RCC 7860 (cell line): ENCODE data around the gene DSC1.
"Not testable (repeated sequence)": the region's sequence is repeated elsewhere in the genome, so short reads cannot be mapped to it uniquely, and the experiment has no call there.

ENCODE experiments used
- DNase-seq: peaks from one replicate; pipeline ENCODE4 v3.0.0-alpha.2; 2015; ENCODE audit warnings: low spot score
- FAIRE-seq: peaks from 2 replicates; lab custom pipeline; 2012; peaks lifted over from hg19 to GRCh38; lab: Jason Lieb, UNC

DSC1 gene

DNA sequence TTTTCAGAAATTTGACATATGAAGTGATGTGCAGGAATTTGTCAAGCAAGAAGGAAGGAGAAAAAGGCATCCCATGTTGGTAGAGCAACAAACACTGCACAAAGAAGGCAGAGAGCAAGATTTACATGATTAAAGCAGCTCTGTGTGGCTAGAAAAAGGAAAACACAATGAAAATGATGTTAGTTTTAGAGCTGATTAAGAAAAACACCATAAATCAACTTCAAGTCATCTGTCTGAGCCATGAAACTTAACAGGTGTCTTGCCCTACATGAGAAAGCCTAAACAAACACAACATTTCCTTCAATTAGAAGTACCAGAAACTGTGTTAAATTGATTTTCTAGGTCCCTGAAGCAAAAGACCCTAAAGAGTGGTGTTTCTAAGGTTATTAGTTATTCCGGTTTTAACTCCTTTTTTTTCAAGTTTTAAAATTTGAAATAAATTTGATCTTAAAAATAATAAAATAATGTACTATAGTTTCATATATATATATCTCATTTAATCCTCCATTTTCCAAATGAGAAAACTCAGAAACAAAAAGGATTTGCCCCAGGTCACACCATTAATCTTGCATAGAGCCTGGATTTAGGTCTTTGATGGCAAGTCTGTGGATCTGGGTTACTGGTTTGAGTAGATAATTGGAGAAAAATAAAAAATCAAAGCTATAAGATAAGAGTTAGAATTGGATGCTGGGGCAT, 8.6 kb upstream of the DSC1 start:
- DNase-seq = no peak
- FAIRE-seq = no peak

DNA sequence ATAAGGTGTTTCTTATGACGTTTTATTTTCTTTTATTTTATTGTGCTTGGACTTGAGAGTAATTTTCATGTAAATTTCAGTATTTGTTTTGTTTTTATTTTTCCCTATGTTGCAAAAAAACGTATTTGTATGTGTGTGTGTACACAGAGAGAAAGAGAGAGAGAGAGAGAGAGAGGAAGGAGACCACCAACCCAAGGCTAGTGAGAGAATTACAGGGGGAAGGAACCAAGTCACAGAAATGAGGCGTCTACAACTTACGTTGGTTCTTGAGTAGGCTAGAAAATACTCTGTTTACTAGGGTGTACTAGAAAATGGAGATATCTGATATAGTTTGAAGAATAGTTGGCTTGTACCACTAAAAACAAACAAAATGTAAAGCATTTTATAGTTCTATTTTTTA, 7.7 kb upstream of the DSC1 start:
- FAIRE-seq (no peak), DNase-seq (no peak)

DNA sequence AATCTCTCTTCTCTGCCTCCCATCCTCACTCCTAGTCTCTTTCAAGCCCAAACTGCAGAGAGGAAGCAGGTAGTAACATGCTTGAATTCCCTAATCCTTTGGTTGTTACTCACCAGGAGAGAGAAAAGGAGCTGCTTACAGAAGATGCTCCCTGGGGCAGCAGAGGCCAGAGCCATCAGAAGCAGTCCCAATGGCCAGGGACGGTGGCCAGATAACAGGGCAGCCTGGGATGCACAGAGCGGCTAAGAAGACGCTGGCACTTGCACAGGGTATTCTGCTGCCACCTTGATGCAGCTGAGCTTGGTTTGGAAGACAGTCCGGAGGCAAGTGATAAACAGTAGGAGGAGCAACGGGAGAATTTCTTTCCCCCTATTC, 250 bp downstream of the DSC1 start:
- FAIRE-seq (no peak), DNase-seq (no peak)

DNA sequence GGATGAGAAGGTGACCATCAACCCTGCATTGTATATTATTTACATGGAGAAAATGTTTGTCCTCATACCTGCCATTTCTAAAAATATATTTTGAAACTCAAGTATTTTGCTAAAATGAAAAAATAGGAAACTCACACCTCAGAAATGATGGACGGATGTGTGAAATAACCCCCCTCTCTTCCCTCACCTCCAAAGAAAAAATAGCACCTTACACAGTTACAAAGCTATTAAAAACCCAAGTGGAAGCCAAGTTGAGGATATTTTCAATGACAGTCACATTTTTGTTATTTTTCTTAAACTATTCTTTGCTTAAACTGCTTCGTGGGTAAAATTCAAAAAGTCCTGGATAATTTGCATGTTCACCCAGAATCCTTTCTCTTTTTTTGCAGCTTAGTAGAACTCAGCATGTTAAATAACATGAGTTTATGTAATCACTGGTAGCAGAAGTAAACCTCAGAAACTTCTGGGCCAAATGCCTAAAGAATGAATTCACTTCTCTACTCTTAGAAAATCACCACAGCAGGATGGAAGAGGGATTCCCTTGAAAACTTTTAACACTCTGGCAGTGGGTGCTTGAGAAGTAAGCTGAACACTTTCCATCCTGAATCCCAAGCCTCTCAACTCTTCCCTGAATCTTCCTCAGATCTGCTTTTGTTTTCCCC, 768 bp downstream of the DSC1 start:
- DNase-seq = no peak
- no peak for FAIRE-seq

DNA sequence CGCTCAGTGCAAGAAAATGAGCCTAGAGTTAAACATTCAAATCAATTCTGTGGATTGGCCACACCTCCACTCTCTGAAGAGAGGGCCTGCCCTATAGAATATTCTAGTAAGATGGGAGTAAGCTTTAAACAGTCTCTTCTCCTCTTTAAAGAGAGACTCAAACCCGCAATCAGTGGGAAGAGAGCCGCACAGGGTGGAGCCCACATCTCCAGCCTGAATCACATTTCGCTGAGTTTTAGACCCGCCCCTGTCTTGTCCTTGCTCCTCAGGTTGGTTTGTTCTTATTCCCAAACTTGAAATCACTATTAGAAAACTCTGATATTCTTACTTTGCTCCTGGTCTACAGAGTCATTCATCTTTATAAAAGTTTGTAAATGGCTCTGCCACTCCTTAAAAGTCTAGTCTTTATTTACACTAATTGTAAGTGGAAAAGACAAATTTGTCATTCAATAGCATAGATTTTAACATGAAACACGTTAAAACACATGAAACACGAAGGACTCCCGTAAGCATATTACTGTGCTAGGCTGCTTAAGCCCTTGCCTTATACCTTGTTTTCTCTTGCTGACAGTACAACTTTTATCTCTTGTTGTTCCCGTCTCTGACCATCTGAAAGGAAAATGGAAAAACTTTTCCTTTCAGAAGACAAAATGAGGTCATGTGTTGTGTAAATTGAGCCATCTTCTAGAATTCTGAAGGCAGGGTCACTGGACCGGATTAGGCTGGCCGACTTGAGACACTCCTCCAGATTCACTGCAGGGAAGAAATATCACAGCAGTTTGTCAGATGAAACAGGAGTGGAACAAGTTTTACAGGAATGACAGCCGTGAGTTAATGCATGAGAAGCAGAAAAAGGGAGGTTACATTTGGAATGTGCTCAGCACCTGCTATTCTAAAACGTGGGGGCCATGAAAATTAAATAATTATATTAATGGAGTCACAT, 5.6 kb downstream of the DSC1 start:
- DNase-seq (no peak), FAIRE-seq (no peak)

DNA sequence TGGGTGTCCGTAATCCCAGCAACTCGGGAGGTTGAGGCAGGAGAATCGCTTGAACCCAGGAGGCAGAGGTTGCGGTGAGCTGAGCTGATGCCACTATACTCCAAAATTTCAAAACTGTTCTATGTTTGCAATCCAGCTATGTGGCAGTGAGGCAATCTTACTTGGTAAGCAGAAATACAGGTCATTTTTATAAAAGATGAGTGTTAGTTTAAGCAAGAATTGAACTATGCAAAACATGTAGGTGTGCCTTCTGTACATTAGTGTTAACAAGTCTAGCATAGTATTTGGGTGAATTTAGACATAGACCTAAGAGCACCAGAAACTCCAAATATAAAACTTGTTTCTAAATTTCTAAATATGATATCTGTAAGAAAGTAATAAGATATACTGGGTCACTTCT, 7.2 kb downstream of the DSC1 start:
- DNase-seq = no peak
- no peak for FAIRE-seq

DNA sequence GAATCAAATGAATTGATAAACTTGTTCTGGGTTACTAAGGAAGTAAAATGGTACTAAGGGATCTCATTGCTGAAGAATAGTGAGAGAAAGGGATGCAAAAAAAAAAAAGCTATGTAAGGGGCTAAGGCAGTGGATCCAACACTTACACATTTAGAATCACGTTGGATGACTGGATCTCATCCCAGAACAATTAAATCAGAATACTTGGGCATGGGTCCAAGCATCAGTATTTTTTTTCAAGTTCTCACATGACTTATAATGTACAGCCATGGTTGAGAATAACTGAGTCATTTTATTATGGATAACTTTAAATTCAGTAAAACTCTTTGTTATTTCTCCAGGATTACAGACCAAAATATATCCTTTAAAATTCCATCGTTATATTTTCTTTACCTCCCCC, 8.5 kb downstream of the DSC1 start:
- no peak for FAIRE-seq
- DNase-seq = no peak

DNA sequence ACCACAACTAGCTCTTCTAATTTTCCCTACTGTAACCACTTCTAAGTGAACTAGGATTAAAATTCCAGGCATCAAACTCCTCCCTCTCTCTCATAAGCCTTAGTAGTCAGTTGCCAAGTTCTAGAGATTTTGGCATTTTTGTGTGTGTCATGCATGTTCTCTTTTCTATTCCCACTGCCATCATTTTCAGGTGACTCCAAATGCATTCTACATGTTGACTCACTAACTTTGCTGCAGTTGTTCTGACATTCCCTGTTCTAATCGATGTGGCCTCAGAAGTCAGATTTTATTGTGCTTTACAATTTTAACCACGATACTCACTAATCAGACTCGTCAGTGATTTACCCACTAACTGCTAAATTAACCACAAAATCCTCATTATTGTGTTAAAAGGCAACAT, 13.3 kb downstream of the DSC1 start:
- no peak for DNase-seq
- FAIRE-seq = no peak

DNA sequence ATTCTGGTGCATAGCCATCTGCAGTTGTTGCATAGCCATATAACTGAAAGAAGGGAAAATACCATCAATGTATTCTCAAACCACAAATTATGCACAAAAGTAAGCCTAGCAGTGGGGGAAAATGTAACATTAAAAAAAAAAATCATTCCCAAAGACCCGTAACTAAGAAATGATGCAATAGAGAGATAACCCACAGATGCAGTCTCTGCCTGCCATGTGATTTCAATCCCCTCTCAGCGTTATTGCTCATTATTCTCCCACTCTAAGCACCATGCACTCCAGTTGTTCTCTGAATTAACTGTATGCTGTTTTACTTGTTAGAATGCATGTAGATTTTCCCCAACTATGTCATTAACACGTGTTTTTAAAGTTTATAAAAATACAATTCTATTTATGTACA, 14.1 kb downstream of the DSC1 start:
- no peak for DNase-seq
- no peak for FAIRE-seq

DNA sequence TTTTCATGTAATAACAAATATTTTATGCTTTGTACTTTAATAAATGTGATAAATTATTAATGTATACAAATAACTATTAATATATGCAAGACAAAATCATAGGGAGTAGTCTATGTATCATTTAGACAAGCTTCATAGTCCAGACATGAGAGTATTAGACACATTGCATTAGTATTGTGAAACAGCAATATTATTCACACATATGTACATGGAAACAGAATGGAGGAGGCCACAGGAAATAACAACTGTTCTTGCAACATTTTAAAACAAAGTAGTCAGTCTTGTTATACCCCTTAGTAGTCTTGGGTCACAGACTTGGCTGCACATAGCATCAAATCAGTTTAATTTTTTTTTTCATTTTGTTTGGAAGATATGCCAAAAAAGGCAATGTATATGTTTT, 15.8 kb downstream of the DSC1 start:
- no peak for FAIRE-seq
- DNase-seq = no peak

DNA sequence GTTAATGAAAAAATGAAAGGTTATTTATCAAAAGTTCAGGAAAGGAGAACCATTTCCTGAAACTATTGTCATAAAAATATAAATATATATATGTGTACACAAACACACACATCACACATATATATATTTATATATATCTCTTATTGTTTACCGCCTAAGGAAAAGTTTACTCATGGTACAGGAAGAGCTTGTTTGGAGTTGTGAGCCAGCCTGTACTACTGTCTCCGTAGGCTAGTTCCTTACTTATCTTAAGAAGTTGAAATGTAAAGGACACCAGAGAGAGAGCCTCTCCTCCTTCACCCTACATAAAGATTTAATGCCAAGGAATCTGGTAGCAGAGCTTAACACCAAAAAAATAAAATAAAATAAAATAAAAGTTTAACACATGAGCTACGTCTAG, 19.6 kb downstream of the DSC1 start:
- no peak for FAIRE-seq

DNA sequence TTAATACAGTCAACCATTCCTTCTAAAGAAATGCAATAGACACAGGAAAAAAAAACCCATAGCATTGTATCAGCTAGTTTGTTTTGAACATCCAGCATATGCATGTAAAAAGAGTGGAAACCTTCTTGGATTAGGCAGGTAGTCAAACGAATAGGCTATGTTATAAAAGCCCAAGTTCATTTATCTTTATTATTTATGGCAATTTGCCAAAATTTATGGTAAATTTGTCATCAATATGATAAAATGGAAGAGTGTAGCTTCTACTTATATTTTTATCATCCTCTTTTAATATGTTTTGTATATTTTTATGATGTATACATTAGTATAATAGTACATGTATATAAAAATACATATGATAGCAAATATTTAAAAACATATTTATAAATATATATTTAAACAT, 23.9 kb downstream of the DSC1 start:
- DNase-seq (no peak), FAIRE-seq (peak; percentile 16)

More for the DNA sequence above, 19.6 kb downstream of the DSC1 start:
- no peak for DNase-seq

DNA sequence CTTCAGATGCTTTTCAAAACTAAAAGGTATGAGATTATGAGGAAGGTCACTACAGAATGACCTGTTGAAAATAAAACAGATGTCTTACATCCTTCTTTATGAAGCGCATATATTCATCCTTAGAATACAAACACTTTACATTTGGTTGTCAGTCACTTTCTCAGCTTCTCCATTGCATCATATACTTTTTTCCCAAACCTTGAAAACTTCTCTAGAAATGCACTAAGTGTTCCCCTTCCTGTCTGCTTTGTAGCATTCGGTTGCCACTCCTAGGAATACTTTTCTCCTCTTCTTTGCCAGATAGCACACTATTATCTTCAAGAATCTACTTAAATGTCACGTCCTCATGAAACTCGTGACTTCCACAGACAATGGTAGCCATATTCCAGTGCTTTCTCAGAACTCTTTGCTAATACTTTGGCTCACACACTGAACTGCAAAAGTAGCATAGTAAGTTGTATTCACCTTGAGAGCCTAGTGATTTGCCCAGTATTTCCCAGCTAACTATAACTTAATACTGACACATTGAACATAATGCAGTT, 27.6 kb downstream of the DSC1 start:
- DNase-seq (no peak), FAIRE-seq (no peak)

DNA sequence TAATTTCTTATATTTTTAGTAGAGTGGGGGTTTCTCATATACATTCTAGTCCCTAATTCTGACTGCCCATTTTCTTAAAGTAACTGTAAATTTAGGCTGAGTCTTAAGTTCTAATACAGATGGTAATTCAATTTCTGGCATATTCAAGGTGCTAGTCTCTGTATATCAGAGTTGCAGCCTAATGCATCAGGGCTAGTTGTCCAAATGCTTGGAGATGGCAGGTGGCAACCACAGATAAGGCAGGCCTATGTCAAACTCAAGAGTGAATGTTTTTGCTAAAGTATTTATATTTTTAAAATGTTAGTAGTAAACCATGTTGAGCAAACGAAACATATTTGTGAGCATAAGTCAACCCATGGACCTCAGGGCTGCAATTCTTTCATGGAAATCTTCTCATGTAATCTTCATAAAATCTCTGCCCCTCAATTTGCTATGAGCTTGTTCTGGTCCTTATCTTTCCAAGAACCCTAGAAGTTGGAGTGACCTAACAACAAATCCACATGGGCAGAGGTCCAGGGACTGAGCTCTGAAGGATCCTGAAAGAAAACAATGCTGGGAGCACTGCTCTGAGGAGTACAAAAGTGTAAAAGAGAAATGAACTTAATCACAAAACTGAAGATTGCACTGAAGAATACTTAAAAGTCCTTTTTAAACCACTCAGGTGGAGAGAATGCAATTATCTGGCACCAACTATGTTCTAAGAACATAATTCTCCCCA, 33.1 kb downstream of the DSC1 start:
- no peak for DNase-seq
- no peak for FAIRE-seq

DNA sequence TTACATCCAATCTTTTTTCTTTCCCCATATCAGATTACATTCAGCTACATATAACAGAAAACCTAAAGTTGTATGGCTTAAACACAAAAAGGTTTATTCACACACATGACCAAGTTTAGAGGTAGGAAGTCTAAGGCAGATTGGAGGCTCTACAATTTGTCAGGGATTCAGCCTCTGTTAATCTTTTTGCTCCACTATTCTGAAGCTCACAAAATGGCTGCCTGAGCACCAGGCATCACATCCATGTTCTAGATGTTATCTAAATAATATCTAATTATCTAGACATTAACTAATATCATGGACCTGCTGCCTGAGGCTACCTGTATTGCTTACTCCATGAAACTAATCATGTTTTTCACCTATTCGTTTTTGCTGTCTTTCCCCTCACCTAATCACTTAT, 36.8 kb downstream of the DSC1 start:
- no peak for FAIRE-seq
- DNase-seq = no peak

DNA sequence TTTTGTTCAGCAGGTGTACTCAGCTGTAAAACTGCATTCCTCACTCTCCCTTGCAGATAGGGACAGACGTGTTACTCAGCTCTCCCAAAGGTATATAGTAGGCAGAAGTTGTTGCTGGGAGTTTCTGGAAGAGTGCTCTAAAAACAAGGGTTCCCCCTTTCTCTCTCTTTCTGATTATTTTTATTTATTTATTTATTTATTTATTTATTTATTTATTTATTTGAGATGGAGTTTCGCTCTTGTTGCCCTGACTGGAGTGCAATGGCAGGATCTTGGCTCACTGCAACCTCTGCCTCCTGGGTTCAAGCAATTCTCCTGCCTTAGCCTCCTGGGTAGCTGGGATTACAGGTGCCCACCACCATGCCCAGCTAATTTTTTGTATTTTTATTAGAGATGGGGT, 39.5 kb downstream of the DSC1 start:
- not testable (repeated sequence) for DNase-seq, FAIRE-seq

DNA sequence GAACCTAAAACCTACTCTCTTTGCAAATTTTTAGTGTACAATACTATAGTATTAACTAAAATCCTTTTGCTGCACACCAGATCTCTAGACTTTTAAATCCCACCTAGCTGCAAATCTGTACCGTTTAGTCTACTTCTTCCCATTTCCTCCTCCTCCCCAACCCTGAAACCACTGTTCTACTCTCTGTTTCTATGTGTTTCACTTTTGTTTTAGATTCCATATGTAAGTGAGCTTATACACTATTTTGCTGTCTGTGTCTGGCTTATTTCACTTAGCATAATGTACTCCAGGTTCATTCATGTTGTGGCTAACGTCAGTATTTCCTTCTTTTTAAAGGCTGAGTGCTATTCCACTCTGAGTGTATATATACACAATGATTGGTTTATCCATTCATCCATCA, 42.1 kb downstream of the DSC1 start:
- DNase-seq (no peak), FAIRE-seq (no peak)

DNA sequence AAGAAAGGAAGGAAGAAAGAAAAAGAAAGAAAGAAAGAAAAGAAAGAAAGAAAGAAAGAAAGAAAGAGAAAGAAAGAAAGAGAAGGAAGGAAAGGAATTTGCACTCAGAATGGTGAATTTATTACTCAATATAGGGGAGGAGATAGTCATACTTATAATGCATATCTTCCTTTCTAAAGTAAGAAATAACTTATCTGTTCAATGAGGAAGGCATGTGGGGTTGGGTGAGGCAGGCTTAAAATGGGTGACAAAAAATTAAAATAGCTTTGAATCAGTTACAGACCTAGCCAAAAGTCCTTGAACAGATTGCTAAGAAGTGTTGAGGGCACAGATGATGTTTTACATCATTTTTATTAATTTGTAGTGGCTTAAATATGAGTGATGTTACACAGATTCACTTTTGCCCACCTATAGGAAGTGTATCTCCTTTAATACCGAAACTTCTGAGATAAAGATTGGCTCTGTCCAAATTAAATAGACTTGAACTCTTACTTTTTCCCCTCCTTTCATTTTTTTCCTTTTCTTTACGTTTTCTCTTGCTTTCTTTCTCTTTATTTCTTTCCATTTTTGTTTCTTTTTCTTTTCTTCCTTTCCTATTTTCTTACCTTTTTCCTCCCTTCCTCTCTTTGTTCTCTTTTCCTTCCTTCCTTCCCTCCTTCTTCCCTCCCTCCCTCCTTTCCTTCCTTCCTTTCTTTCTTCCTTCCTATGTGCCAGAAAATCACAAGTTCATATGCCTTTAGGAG, 45.6 kb downstream of the DSC1 start:
- no peak for FAIRE-seq
- DNase-seq = no peak

DNA sequence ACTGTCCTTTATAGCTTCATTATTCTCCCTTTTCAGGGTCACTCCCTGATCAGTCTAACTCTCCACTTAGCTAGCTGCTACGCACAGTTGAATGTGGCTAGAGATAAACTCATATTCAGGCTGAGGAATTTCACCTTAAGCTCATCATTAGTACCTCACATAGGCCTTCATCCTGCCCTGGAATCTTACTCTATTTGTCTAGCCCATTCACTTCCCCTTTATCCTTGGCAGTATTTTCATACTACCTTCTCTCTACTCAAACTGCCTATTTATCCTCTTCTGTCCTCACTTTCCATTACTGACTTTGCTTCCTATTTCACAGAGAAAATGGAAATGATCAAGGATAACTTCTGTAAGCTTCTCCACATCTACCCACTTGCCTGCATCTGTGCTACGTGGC, 49.9 kb downstream of the DSC1 start:
- DNase-seq = no peak
- no peak for FAIRE-seq

DNA sequence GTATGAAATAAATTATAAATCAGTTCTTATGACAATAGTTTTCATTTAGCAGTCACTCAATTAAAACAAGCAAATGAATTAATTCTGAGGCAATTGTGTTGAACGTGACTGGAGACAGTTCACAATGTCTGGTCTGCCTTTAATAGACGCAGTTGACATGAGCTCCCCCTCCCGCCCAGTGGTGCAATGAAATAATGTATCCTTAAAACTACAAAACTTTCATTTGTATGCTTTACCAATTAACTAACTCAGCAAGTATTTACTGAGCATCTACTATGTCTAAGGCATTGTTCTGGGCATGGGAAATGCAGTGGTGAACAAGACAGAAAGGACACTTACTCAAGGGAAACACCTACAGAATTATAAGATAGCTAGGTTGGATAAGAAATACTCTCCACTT, 56.9 kb downstream of the DSC1 start:
- FAIRE-seq (no peak), DNase-seq (no peak)
